ENCODE measurements around the gene ACAN. TPM values are rescaled to one million over a fixed set of nuclear protein-coding genes. Genes with fewer than 3 reads are reported as not detected.

Gene ACAN
- 0.51 to 1.2 TPM (median 0.93 TPM) in 5 replicates for total RNA-seq (2022; extraction: Qiagen RNA extraction)

GRCh38 chr15:88803241-88803919 is at the start of gene ACAN:
Gene ACAN, plus strand, starts transcription at chr15:88803436. Its CDS starts 32,771 bp downstream, at chr15:88836207.

GRCh38 chr15:88894819-88895767 is 91.9 kb downstream of the ACAN start, which contains the start of gene HAPLN3:
Gene HAPLN3, minus strand, starts transcription at chr15:88895544. Its CDS starts 8,246 bp downstream, at chr15:88887298.

GRCh38 chr15:88913017-88913849 is 110.0 kb downstream of the ACAN start, which contains the start of gene MFGE8:
Gene MFGE8, minus strand, starts transcription at chr15:88913379. Its CDS starts 60 bp downstream, at chr15:88913319.

Other genes starting within 250 kb of the ACAN start
- 71.2 to 93.1 TPM (median 83.8 TPM) in 5 replicates for gene AEN, start 182.1 kb upstream of the ACAN start, total RNA-seq (2022; extraction: Qiagen RNA extraction)
- 33.0 to 44.6 TPM (median 38.2 TPM) in 5 replicates for gene ISG20, start 164.4 kb upstream of the ACAN start, total RNA-seq (2022; extraction: Qiagen RNA extraction)
- 25.4 to 27.6 TPM (median 26.2 TPM) in 5 replicates for gene HAPLN3, start 92.1 kb downstream of the ACAN start, total RNA-seq (2022; extraction: Qiagen RNA extraction)
- gene MFGE8, start 109.9 kb downstream of the ACAN start, total RNA-seq (2022; extraction: Qiagen RNA extraction) = 309 to 357 TPM (median 315 TPM) in 5 replicates